ENCODE results near the gene DLGAP4.

- TF ChIP-seq CTCF (conservative IDR thresholded peaks at IDR 0.05 in 1 of 2, IDR thresholded peaks at IDR 0.05 in 1 of 2; ENCODE audit: extremely low read depth in 1 of 2, insufficient read depth in 1 of 2, low read depth in 1 of 2, low read length in 2 of 2) = no peak
- TF ChIP-seq EZH2 (IDR thresholded peaks at IDR 0.05; ENCODE audit: borderline replicate concordance, low read length) = no peak
Measured at GRCh38 chr20:36281785-36282380, 24.3 kb upstream of the DLGAP4 start.
